ENCODE measurements around the gene CES3.
"Not testable (repeated sequence)": the region's sequence is repeated elsewhere in the genome, so short reads cannot be mapped to it uniquely, and the experiment has no call there.

The CES3 gene

GRCh38 chr16:66972983-66973382 is 11.9 kb downstream of the CES3 start:
- no peak overlapping the region for H2BK5ac ChIP-seq (ENCODE audit: low read depth, low read length, poor library complexity, severe bottlenecking)
- H3K4me2 ChIP-seq (ENCODE audit: low read length, poor library complexity, severe bottlenecking) = no peak overlapping the region
- no peak overlapping the region for H3K27ac ChIP-seq (ENCODE audit: low read length, poor library complexity, severe bottlenecking)
- peaks cover 27% of the 10 kb centered on the region for H3K4me1 ChIP-seq (ENCODE audit: control insufficient read depth, insufficient read depth, low read depth, low read length)
- no peak overlapping the region for H2BK120ac ChIP-seq (ENCODE audit: low read depth, low read length)
- H2BK15ac ChIP-seq (ENCODE audit: low read depth, poor library complexity, severe bottlenecking) = no peak overlapping the region
- H3K79me1 ChIP-seq (replicated peaks; ENCODE audit: low read length, poor library complexity, severe bottlenecking) = no peaks in the 10 kb centered on the region
- no peak for DNase-seq
- H3K14ac ChIP-seq (ENCODE audit: low read length in 2 of 2) = no peak overlapping the region
- no peak overlapping the region for H3K4ac ChIP-seq (ENCODE audit: low read depth in 1 of 2, low read length in 2 of 2)
- H2BK12ac ChIP-seq (ENCODE audit: low read length in 2 of 2) = no peak overlapping the region
- H4K91ac ChIP-seq (ENCODE audit: low read length) = no peak overlapping the region
- 75% methylated on average over 7 of the region's 9 CpGs for WGBS
- no peak overlapping the region for H2AK5ac ChIP-seq (ENCODE audit: low read length, severe bottlenecking)
- no peaks in the 10 kb centered on the region for H3K36me3 ChIP-seq (ENCODE audit: control insufficient read depth in 1 of 2, insufficient read depth in 2 of 2, low read depth in 1 of 2, low read length in 2 of 2)
- H2AFZ ChIP-seq (ENCODE audit: low read depth, low read length) = no peak overlapping the region
- H3K18ac ChIP-seq (ENCODE audit: low read depth in 1 of 2, low read length in 2 of 2) = no peak overlapping the region
- no peak overlapping the region for H4K8ac ChIP-seq (ENCODE audit: low read length)
- H3K23ac ChIP-seq (ENCODE audit: low read length in 2 of 2) = no peak overlapping the region
- H3K9ac ChIP-seq (ENCODE audit: low read length) = no peak overlapping the region
- H3K9me3 ChIP-seq (ENCODE audit: control insufficient read depth, low read length) = no peaks in the 10 kb centered on the region
- peaks cover 0 to 12% of the 10 kb centered on the region in 2 experiments for H3K27me3 ChIP-seq (ENCODE audit: control insufficient read depth in 1 of 2, insufficient read depth in 1 of 2, low read length in 2 of 2)
- H3K4me3 ChIP-seq (ENCODE audit: insufficient read depth in 1 of 2, low read depth in 1 of 2, low read length in 2 of 2) = no peak overlapping the region

DNA sequence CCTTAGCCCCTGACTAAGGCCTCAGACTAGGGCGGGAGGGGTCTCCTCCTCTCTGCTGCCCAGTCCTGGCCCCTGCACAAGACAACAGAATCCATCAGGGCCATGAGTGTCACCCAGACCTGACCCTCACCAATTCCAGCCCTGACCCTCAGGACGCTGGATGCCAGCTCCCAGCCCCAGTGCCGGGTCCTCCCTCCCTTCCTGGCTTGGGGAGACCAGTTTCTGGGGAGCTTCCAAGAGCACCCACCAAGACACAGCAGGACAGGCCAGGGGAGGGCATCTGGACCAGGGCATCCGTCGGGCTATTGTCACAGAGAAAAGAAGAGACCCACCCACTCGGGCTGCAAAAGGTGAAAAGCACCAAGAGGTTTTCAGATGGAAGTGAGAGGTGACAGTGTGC is 12.7 kb downstream of the CES3 start:
- Histone ChIP-seq H4K91ac (ENCODE audit: low read length) (no peak overlapping the region), H3K4ac (ENCODE audit: low read depth in 1 of 2, low read length in 2 of 2) (no peak overlapping the region), H3K27ac (ENCODE audit: low read length, poor library complexity, severe bottlenecking) (no peak overlapping the region), H3K27me3 (ENCODE audit: control insufficient read depth in 1 of 2, insufficient read depth in 1 of 2, low read length in 2 of 2) (peaks cover 0 to 12% of the 10 kb centered on the region in 2 experiments), H3K4me3 (ENCODE audit: insufficient read depth in 1 of 2, low read depth in 1 of 2, low read length in 2 of 2) (no peak overlapping the region), H3K36me3 (ENCODE audit: control insufficient read depth in 1 of 2, insufficient read depth in 2 of 2, low read depth in 1 of 2, low read length in 2 of 2) (no peaks in the 10 kb centered on the region), H2BK12ac (ENCODE audit: low read length in 2 of 2) (no peak overlapping the region), H2AFZ (ENCODE audit: low read depth, low read length) (no peak overlapping the region), H2BK120ac (ENCODE audit: low read depth, low read length) (no peak overlapping the region), H2BK15ac (ENCODE audit: low read depth, poor library complexity, severe bottlenecking) (no peak overlapping the region), H3K79me1 (replicated peaks; ENCODE audit: low read length, poor library complexity, severe bottlenecking) (no peaks in the 10 kb centered on the region), H3K4me2 (ENCODE audit: low read length, poor library complexity, severe bottlenecking) (no peak overlapping the region), H3K9ac (ENCODE audit: low read length) (no peak overlapping the region), H2AK5ac (ENCODE audit: low read length, severe bottlenecking) (no peak overlapping the region), H4K8ac (ENCODE audit: low read length) (no peak overlapping the region), H3K23ac (ENCODE audit: low read length in 2 of 2) (no peak overlapping the region), H3K18ac (ENCODE audit: low read depth in 1 of 2, low read length in 2 of 2) (no peak overlapping the region), H3K4me1 (ENCODE audit: control insufficient read depth, insufficient read depth, low read depth, low read length) (peaks cover 28% of the 10 kb centered on the region), H3K9me3 (ENCODE audit: control insufficient read depth, low read length) (no peaks in the 10 kb centered on the region), H3K14ac (ENCODE audit: low read length in 2 of 2) (no peak overlapping the region), H2BK5ac (ENCODE audit: low read depth, low read length, poor library complexity, severe bottlenecking) (no peak overlapping the region)
- DNase-seq = no peak
- 95% methylated on average over 6 of the region's 6 CpGs for WGBS

DNA sequence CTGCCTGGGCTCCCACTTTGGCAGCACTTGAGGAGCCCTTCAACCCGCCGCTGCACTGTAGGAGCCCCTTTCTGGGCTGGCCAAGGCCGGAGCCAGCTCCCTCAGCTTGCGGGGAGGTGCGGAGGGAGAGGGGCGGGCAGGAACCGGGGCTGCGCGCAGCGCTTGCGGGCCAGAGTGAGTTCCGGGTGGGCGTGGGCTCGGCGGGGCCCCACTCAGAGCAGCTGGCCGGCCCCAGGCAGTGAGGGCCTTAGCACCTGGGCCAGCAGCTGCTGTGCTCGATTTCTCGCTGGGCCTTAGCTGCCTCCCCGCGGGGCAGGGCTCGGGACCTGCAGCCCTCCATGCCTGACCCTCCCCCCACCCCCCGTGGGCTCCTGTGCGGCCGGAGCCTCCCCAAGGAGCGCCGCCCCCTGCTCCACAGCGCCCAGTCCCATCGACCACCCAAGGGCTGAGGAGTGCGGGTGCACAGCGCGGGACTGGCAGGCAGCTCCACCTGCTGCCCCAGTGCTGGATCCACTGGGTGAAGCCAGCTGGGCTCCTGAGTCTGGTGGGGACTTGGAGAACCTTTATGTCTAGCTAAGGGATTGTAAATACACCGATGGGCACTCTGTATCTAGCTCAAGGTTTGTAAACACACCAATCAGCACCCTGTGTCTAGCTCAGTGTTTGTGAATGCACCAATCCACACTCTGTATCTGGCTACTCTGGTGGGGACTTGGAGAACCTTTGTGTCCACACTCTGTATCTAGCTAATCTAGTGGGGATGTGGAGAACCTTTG is 13.3 kb downstream of the CES3 start:
- not testable (repeated sequence) for H2BK120ac ChIP-seq (ENCODE audit: low read depth, low read length); H3K4me2 ChIP-seq (ENCODE audit: low read length, poor library complexity, severe bottlenecking); H2BK12ac ChIP-seq (ENCODE audit: low read length in 2 of 2); H2AFZ ChIP-seq (ENCODE audit: low read depth, low read length); H2AK5ac ChIP-seq (ENCODE audit: low read length, severe bottlenecking); H2BK5ac ChIP-seq (ENCODE audit: low read depth, low read length, poor library complexity, severe bottlenecking); H3K27ac ChIP-seq (ENCODE audit: low read length, poor library complexity, severe bottlenecking); H3K4ac ChIP-seq (ENCODE audit: low read depth in 1 of 2, low read length in 2 of 2); H3K23ac ChIP-seq (ENCODE audit: low read length in 2 of 2); H2BK15ac ChIP-seq (ENCODE audit: low read depth, poor library complexity, severe bottlenecking); H4K8ac ChIP-seq (ENCODE audit: low read length); H3K27me3 ChIP-seq (ENCODE audit: control insufficient read depth in 1 of 2, insufficient read depth in 1 of 2, low read length in 2 of 2); H3K18ac ChIP-seq (ENCODE audit: low read depth in 1 of 2, low read length in 2 of 2); H3K79me1 ChIP-seq (replicated peaks; ENCODE audit: low read length, poor library complexity, severe bottlenecking); H3K36me3 ChIP-seq (ENCODE audit: control insufficient read depth in 1 of 2, insufficient read depth in 2 of 2, low read depth in 1 of 2, low read length in 2 of 2); H4K91ac ChIP-seq (ENCODE audit: low read length); H3K9ac ChIP-seq (ENCODE audit: low read length); DNase-seq; H3K9me3 ChIP-seq (ENCODE audit: control insufficient read depth, low read length); H3K14ac ChIP-seq (ENCODE audit: low read length in 2 of 2); H3K4me3 ChIP-seq (ENCODE audit: insufficient read depth in 1 of 2, low read depth in 1 of 2, low read length in 2 of 2)
- 97% methylated on average over 29 of the region's 32 CpGs for WGBS
- H3K4me1 ChIP-seq (ENCODE audit: control insufficient read depth, insufficient read depth, low read depth, low read length) = peaks cover 35% of the 10 kb centered on the region

DNA sequence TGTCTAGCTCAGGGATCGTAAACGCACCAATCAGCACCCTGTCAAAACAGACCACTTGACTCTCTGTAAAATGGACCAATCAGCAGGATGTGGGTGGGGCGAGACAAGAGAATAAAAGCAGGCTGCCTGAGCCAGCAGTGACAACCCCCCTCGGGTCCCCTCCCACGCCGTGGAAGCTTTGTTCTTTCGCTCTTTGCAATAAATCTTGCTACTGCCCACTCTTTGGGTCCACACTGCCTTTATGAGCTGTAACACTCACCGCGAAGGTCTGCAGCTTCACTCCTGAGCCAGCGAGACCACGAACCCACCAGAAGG is 13.8 kb downstream of the CES3 start:
- H4K8ac ChIP-seq (ENCODE audit: low read length); H3K27me3 ChIP-seq (ENCODE audit: control insufficient read depth in 1 of 2, insufficient read depth in 1 of 2, low read length in 2 of 2); H3K9me3 ChIP-seq (ENCODE audit: control insufficient read depth, low read length); H2AK5ac ChIP-seq (ENCODE audit: low read length, severe bottlenecking); H3K79me1 ChIP-seq (replicated peaks; ENCODE audit: low read length, poor library complexity, severe bottlenecking); H4K91ac ChIP-seq (ENCODE audit: low read length); DNase-seq; H2BK120ac ChIP-seq (ENCODE audit: low read depth, low read length); H3K23ac ChIP-seq (ENCODE audit: low read length in 2 of 2); H3K9ac ChIP-seq (ENCODE audit: low read length); H2AFZ ChIP-seq (ENCODE audit: low read depth, low read length); H3K27ac ChIP-seq (ENCODE audit: low read length, poor library complexity, severe bottlenecking); H2BK12ac ChIP-seq (ENCODE audit: low read length in 2 of 2); H3K14ac ChIP-seq (ENCODE audit: low read length in 2 of 2); H3K4me2 ChIP-seq (ENCODE audit: low read length, poor library complexity, severe bottlenecking); H3K4me3 ChIP-seq (ENCODE audit: insufficient read depth in 1 of 2, low read depth in 1 of 2, low read length in 2 of 2); H2BK5ac ChIP-seq (ENCODE audit: low read depth, low read length, poor library complexity, severe bottlenecking); H2BK15ac ChIP-seq (ENCODE audit: low read depth, poor library complexity, severe bottlenecking); H3K4ac ChIP-seq (ENCODE audit: low read depth in 1 of 2, low read length in 2 of 2); H3K18ac ChIP-seq (ENCODE audit: low read depth in 1 of 2, low read length in 2 of 2); H3K36me3 ChIP-seq (ENCODE audit: control insufficient read depth in 1 of 2, insufficient read depth in 2 of 2, low read depth in 1 of 2, low read length in 2 of 2): not testable (repeated sequence)
- WGBS = 81% methylated on average over 11 of the region's 11 CpGs
- peaks cover 38% of the 10 kb centered on the region for H3K4me1 ChIP-seq (ENCODE audit: control insufficient read depth, insufficient read depth, low read depth, low read length)
